Inflammatory macrophage treated with lipopolysaccharide for 4 hours (primary cell): Measurements from ENCODE around the gene GJC1.

Source experiments
- DNase-seq: peaks from one replicate; pipeline ENCODE4 v3.0.0-alpha.2; 2020

GJC1 gene

DNA sequence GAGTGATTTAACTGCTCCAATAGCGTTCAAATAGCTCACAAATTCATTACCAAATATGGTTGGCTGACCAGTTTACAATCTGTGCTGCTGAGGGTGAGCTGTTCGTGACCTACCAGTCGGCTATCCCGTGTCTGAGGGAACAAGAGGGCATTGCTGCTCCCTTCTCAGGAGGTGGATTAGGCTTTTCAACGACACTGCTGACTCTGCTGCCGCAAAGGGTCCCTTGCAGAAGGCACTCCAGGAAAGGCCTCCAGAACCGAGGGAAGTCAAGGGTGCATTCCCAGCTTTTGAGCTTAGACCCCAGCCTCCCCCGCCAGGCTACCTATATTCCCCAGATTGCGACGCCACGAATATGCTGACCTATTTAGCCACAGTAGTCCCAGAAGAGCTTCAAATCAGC lies 32.3 kb downstream of the GJC1 start:
- DNase-seq: no peak

DNA sequence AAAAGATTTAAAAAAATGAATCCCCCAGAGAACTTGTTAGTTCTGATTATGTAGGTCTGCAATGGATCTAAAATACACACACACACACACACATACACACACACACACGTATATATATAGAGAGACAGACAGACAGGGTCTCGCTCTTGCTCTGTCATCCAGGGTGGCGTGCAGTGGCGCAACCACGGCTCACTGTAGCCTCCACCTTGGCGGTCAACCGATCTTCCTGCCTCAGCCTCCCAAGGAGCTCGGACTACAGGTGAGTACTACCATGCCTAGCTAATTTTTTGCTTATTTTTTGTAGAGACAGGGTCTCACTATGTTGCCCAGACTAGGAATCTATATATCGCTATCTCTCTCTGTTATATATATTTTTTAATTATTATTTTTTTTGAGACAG lies 33.4 kb downstream of the GJC1 start:
- DNase-seq: no peak

DNA sequence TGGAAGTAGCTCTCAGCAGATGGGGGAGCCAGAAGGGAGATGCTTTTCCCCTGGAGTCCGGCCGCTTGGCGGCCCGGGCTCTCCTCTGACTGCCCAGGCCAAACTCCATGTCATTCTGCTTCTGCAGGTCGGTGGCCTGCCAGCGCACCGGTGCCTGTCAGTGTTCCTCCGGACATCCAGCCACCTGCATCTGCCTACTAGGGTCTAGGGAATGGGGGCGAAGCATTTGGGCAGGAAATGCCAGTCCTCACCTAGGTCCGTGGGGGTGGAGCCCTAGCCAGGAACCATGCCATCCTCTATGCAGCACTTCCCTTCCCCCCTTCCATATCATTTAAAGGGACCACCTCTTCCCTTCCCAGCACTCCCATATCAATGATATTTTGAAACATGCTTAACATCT lies 34.2 kb downstream of the GJC1 start:
- no peak for DNase-seq

DNA sequence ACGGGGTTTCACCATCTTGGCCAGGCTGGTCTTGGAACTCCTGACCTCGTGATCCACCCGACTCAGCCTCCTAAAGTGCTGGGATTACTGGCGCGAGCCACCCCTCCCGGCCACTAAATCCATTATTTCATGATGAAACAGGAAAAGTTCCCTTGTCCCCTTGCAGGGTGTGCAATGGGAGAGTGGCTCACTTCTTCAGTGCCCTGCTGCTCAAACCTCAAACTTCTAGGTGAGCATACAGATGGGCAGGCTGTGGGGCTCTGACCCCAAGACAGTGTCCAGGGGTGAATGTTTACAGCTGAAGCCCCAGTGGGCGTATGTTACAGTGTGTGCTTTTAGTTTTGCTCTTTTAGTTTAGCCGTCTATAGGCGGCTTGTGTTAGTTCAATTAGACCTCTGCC lies 34.7 kb downstream of the GJC1 start:
- peak; percentile 2 for DNase-seq

DNA sequence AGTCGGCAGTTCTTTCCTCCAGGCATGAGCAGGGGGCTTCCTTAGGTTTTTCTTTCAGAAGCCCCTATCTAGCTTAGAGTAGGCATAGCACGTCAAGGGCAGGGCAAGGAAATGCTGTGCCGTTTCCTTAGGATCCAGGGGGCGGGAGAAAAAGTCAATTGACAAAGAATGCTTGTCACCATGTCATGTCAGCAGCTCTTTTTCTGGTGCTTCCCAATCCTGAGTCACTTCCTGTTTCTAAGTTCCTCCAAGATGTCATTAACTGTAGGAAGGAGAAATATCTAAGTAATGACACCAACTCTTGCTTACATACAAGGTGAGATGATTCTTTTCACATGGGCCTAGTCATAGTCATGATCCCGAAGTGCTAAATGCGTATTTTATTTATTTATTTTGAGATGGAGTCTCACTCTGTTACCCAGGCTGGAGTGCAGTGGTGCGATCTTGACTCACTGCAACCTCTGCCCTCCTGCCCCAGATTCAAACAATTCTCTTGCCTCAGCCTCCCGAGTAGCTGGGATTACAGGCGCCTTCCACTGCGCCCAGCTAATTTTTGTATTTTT lies 35.2 kb downstream of the GJC1 start:
- peak; percentile 98 for DNase-seq

DNA sequence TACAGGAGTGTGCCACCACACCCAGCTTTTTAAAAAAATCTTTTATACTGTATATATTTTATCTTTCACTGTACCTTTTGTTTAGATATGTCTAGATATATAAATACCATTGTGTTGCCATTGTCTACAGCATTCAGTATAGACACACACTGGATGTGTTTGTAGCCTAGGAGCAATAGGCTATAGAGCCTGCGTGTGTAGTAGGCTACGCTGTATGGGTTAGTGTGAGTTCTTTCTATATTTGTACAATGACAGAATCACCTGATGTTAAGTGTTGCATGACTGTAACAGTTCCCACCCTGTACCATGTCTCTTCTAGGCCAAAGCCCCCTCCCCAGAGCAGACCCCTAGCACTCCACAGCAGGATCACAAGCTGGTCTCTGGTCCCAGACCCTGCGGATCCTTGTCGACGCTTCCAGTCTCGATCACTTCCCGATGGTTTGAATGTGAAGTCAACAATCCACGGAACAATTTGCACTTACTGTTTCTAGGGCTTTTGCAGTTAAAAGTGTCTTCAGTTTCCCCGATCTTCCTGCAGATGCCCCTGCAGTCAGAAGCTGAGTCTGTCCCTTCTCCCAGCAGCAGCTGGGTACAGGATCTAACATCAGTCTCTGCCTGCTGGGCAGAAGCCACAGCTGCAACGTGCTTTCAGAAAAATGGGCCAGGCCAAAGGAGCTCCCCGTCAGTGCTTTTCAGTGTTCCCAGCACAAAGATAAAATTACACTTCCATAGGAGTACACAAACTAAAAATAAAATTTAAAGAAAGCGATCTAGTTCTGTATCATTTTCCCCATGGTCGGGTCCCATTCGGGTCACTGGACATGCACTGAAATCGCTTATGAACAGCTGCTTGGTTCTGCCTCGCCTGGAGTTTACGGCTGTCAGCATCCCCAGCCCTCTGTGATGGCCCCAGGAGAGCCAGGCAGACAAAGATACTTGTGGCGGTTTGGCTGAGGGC lies 35.9 kb downstream of the GJC1 start:
- no peak for DNase-seq

DNA sequence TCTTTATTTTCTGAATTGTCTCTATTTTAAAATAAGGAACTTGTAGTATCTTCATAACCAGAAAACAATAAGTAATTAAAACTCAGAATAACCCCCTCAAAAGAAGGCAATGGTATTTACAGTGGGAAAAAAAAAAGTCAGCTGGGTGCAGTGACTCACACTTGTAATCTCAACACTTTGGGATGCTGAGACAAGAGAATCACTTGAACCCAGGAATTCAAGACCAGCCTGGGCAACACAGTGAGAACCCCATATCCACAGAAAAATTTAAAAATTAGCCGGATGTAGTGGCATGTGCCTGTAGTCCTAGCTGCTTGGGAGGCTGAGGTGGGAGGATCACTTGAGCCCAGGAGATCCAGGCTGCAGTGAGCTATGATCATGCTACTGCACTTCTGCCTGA lies 37.8 kb downstream of the GJC1 start:
- no peak for DNase-seq

DNA sequence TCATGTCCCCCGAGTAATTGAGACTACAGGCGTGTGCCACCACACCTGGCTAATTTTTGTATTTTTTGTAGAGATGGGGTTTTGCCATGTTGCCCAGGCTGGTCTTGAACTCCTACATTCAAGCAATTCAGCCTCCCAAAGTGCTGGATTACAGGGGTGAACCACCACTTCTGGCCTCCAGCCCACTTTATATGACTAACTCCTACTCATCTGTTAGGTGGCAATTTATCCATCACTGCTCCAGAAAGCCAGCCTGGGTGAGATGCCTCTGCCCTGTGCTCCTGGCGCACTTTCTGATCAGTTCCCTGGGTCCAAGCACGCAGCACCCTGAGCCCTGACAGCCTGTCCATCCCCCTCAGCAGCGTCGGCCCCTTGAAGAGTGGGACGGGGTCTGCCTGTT lies 41.9 kb downstream of the GJC1 start:
- no peak for DNase-seq

DNA sequence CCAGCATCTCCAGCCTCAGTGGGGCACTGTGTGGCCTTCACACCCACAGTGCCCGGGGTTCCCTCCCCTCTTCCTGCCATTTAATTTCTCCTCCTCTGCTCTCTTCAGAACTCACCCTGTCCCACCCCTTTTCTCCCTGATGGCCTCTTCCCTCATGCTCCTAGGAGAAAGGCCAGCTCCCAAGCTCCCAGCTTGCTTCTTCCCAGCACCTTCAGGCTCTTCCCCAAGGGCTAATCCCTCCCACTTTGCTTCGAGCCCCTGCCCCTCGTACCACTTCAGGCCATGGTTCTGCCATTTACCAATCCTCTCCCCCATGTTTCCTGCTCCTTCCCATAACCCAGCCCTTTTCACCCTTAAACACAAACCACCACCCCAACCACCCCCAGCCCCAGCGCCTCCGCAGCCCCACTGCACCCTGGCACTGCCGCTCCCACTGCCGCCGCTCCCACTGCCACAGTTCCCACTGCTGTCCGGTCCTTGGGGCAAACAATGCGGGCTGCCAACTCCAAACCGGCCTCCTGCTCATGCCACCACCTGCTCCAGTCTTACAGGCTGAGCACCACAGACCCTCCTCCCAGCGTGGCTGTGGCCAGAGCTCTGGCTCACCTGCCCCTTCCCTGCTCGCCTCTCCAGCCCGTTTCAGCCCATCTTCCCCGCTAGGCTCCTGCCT lies 42.7 kb downstream of the GJC1 start:
- no peak for DNase-seq

DNA sequence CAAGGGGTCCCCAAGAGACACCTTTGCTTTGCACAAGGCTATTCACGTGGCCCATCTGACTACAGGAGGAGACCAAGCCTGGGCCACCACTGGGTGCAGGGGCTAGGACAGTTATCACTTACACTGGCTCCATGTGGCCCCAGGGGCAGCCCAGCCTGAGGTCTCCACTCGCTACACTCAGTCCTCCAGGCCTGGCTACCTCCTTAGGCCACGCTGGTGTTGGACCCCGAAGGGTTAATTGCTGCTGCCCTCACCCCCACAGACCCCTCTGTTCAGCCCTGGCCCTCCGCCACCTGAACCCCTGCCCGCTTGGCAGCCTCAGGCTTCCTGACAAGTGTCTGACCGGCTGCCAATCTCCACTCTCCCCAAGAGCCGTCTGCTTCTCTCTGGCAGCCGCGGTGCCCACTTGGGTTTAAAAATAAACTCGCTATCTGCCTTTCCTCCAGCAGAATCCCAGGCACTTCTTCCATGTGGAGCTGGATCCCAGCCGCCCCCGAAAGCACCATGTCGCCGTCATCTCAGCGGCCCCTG lies 43.5 kb downstream of the GJC1 start:
- no peak for DNase-seq

DNA sequence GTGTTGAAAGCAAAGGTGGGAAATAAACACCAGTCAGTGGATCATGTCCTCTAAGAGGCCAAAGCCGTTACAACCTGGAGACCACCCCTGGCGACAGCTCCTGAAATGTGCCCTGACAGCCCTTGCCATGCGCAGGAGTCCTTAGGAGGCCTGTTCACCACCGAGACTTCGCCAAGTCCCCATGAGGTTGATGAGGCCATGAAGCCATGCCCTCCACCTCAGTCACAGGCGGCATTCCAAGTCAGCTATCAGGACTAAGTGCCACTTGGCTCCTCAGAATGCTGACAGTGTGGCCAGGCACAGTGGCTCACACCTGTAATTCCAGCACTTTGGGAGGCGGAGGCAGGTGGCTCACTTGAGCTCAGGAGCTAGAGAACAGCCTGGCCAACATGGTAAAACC lies 44.2 kb downstream of the GJC1 start:
- DNase-seq: no peak

DNA sequence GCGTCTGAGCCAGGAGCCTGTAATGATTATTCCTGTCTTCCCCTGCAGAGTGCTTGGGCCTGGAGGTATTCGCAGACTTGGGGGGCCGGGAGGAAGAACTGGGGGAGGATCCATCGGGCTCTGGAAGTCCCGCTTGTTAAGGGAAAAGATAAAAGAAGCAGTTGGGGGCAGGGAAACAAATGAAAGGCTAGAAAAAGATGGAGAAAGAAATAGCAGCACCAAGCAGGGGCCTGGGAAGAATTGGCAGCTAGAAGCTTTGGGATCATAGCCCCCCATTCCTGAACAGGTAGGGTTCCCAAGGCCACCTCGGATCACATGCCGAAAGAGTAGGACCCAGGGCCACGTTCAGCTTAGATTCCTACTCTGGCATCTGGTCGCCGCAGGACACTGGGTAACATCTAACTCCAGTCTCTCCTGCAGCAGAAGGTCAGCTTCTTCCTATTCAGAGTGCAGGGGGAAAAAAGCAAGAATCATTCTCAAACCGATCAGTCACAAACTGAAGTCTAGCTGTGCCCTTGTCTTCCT lies 47.7 kb downstream of the GJC1 start:
- no peak for DNase-seq

DNA sequence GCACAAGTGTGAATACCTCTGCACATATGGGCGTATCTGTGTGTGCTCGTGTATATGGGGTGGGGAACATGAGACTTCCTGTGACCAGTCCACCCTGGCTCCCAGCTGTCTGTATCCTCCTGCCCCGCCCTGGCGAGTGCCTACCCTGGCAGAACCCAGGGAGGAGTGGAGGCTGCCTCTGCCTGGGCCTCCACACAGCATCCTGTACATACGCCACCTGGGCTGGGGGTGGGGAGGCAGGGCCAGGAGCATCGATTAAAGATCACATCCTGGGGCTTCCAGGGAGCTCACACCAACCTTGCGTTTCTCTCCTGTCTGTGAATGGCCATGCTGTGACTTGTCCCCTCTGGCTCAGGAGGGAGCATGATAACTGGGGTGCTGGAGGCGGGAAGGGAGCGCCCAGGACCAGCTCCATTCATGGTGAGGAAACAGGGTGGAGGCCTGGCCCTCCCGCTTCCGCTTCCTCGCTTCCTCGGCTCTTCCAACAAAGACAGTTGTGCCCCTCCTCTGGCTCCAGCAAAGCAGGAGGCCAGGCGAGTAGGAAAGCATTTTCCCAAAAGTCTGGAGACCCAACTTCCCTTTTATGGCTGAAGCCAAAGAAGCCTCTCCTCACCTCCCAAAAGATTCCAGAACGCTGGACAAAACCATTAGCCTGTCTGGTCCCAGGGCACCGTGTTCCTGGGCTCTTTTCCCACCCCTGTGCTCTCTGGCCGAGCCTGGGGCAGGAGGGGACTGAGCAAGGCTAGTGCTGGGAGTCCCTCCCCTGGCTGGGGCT lies 48.3 kb downstream of the GJC1 start:
- DNase-seq: no peak

DNA sequence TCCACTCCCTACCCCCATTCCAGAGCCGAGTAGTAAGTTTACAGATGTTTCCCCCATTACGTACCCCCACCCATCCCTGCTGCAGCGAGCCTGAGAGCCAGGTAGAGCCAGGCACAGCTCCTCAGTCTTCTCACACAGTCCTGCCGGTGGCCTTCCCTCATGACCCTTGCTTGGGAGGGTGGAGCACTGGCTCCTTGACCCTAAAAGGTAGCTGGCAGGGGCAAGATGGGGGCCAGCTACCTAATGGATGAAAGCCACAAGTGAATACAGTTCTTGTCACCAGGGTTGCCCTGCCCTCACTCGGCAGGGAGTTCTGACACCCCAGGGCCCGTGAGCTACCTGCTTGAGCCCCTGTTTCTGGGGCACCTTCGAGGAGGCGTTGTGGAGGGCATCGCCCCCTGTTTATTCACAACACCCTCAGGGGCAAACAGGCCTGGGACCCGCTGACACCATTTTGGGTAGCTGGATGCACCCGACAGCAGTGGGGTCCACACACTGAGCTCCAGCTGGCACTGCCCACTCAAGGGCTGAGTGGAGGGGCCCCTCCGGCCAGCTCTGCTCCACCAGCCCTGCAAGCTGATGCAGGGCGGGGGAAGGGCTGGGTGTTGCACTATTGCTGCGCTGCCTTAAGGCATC lies 49.1 kb downstream of the GJC1 start:
- DNase-seq: no peak

DNA sequence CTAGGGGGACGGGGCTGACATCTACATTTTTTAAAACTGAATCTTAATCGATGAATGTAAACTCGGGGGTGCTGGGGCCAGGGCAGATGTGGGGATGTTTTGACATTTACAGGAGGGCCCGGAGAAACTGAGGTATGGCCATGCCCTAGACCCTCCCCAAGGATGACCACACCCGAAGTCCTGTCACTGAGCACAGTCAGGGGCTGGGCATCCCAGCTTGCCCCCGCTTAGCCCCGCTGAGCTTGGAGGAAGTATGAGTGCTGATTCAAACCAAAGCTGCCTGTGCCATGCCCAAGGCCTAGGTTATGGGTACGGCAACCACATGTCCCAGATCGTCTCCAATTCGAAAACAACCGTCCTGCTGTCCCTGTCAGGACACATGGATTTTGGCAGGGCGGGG lies 49.9 kb downstream of the GJC1 start:
- DNase-seq: no peak

DNA sequence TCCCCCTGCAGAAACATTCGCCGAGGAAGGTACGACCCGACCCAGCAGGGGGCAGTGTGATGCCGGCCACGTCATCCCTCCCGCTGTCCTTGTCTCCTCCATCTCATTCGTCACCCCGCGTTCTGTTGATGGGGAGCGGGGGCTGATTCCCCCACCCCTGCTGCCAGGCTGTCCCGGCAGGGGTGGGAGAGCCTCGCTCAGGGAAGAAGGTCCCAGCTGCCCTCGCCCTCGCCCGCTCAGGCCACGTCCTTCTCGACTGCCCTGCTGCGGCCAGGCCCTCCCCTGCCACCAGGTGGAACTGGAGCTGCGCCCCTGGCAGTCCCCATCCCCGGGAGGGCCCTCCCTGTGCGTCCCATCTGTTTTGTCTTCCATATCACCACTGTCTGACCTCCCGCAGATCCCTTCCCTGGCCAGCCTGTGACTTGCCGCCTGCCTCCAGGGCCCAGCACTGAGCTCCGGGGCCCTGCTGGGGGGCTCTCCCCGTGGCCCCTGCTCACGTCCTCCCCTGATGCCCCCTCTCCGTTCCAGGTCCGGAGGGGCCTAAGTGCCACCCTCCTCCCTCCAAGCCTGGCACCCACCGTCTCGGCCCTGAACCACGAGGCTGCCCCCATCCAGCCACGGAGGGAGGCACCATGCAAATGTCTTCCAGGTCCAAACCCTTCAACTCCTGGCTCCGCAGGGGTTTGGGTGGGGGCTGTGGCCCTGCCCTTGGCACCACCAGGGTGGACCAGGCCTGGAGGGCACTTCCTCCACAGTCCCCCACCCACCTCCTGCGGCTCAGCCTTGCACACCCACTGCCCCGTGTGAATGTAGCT lies 50.7 kb downstream of the GJC1 start:
- peak; percentile 63 for DNase-seq

DNA sequence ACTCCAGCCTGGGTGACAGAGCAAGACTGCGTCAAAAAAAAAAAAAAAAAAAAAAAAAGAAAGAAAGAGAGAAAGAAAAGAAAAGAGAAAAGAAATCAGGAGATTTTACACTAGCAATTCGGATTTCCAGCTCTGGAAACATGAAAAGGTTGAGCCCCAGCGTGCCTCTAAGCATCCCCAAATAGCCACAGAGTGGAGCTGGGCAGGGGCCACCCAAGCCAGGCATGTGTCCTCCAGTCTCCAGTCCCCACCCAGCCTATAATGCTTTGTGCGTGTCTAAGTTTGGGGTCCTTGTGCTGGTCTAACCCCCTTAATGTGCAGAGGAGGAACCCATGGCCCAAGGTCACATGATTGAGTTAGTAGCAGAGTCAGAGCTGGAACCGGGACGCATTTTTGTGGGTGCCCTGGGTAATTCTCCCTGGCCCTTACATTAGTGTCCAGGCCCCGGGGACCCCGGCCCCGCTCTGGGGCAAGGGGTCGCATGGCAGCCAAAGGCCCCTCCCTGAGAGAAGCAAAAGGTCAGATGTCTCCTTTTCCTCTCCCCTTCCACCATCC lies 51.4 kb downstream of the GJC1 start:
- no peak for DNase-seq

DNA sequence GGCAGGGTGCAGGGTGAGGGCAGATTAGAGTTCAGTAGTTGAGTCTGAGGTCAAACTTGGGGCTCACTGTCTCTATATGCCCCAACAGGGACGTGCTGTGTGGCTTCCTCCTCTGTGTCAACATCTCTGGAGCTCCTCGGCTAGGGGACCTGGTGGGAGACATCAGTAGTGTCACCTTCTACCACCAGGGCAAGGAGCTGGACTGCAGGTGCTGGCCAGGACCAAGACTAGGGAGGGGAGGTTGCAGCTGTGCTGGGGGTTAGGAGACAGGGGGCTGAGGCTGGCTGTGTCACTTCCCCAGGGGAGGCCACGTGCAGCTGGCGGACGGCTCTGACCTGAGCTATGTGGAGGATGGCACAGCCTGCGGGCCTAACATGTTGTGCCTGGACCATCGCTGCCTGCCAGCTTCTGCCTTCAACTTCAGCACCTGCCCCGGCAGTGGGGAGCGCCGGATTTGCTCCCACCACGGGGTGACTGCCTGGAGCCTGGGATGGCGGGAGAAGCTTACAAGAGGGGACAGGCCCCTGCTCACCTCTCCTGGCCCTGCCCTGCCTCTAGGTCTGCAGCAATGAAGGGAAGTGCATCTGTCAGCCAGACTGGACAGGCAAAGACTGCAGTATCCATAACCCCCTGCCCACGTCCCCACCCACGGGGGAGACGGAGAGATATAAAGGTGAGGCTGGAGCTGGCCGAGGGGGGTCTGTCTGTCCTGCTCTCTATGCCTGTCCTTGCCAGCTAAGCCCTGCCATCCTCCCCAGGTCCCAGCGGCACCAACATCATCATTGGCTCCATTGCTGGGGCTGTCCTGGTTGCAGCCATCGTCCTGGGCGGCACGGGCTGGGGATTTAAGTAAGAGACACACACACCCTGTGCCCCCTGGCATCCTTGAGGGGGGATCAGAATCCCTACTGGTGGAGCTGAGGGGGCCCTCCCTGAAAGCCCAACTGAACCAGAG lies 52.4 kb downstream of the GJC1 start:
- DNase-seq: no peak

DNA sequence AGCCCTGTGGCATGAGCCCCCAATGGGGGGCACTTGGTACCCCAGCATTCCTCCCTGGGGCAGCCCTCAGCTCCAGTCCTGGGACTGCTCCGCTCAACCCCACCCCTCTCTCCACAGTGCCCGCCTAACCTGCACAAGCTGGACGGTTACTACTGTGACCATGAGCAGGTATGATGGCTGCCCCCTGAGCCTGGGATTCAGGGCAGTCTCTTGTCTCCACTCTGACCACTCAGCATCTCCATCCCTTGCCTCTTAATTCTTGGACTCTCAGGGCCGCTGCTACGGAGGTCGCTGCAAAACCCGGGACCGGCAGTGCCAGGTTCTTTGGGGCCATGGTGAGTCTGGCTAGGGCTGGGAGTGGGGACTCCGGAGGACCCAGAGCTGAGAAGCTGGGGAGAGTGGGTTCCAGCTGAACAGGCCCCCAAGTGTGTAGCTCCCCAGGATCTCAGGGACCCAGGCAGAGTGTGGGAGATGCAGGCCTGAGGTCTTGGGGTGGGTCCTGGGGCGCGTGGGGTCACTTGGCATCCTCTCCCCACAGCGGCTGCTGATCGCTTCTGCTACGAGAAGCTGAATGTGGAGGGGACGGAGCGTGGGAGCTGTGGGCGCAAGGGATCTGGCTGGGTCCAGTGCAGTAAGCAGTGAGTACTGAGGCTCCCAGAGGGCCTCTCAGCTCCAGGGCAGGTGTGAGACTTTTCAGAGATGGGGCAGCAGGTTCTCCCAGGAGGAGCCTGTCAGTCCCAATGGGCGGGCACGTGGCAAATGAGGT lies 53.3 kb downstream of the GJC1 start:
- DNase-seq: no peak
